AML-193 (cell line): ENCODE measurements around the gene SLC25A10.
A peak's percentile ranks its signal among the peaks of the same experiment; 100 is the strongest.

ENCODE experiments used
- DNase-seq, 2 experiments: peaks; one replicate each; lab custom pipeline; 2025; lab: John Stamatoyannopoulos, UW

SLC25A10 gene

DNA sequence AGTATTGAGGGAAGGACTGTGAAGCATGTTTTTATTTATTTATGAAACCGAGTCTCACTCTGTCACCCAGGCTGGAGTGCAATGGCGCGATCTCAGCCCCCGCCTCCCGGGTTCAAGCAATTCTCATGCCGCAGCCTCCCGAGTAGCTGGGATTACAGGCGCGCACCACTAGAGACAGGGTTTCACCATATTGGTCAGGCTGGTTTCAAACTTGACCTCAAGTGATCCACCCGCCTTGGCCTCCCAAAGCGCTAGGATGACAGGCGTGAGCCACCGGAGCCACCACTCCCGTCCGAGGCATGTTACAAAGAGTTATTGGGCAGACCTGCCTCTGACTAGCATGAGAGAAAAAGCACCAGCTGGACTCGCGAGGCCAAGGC lies 5.9 kb upstream of the SLC25A10 start:
- no peak for DNase-seq

DNA sequence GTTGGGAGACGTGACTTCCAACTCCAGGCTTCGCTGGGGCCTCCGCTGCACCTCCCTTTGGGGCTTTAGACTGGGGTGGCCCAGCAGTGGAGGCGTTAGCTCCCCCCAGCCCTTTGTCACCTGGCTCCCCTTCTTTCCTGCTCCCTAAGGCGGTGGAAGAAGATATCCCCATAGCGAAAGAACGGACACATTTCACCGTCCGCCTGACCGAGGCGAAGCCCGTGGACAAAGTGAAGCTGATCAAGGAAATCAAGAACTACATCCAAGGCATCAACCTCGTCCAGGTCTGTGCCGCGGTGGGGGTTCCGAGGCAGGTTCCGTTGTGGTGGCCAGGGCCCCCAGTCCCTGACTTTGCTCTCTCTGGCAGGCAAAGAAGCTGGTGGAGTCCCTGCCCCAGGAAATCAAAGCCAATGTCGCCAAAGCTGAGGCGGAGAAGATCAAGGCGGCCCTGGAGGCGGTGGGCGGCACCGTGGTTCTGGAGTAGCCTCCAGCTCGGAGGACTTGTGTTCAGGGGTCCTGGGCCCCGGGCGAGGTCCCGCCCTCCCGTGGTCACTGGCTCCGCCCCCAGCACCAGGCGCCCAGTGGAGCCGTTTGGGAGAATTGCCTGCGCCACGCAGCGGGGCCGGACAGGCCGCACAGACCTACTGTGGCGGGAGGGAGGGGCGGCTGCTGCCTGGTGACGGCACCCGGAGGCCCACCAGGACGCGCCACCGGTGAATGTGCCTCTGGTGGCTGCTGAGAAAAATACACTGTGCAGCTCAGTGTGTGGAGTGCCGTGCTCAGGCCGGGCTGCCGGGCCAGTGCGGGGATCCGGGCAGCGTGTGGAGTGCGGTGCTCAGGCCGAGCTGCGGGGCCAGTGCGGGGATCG lies 5.1 kb upstream of the SLC25A10 start:
- no peak for DNase-seq

DNA sequence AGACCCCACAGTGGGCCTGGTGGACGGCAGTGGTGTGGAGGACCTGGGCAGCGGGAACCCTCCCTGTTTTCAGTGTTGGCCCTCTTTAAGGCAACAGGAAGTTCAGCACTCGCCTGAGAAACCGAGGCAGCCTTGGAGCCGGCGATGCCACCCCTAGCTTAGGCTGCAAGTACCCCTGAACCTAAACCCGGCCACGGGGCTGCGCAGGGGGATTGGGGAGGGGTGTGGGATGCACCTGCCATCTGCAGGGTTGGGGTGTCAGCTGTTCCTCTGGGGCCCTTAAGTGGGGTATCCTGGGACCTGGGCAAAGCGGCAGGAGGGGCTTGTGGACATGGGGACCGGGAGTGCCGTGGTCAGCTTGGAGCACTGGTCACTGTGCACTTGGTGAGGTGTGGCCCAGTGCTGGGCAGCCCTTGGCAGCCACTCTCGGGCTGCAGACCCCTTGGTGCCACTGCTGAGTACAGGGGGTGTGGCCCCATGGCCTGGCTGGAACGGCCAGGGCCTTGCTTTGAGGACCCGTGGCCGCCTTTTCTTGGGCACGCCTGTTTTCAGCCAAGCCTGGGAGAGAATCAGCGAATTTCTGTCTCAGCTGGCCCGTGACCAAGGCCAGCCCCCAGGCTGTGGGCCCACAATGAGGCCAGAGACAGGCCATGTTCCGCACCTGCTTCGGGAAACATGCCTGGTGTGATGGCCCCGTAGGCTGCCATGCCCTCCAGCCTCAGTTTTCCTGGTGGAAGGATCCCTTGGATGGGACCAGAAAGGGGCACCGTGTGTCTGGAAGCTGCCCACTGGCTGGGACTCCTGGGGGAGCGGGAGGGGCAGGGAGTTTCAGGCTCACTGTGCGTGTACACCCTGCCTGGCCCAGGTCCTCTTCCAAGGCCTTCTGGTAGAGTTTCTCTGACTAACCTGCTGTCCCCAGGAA lies 4.1 kb upstream of the SLC25A10 start:
- no peak for DNase-seq

DNA sequence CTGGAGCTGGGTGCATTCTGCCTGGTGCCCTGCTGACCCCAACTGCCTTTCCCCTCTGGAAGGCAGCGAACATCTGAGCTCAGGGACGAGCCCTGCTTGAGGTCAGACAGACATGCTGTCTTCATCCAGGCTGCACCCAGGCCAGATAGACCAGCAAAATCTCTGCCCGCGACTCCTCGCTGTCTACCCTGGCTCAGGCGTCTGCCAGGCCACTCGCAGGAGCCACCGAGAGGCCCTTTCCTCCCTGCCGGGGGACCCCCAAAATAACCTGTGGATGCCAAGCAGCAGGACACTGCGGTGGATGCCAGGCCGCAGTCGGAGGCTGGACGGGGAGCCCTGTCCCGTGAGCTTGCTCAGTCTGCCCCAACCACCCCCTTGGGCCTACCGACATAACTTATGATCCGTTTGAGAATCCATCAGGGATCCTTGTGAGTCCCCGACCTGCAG lies 3.3 kb upstream of the SLC25A10 start:
- DNase-seq: no peak

DNA sequence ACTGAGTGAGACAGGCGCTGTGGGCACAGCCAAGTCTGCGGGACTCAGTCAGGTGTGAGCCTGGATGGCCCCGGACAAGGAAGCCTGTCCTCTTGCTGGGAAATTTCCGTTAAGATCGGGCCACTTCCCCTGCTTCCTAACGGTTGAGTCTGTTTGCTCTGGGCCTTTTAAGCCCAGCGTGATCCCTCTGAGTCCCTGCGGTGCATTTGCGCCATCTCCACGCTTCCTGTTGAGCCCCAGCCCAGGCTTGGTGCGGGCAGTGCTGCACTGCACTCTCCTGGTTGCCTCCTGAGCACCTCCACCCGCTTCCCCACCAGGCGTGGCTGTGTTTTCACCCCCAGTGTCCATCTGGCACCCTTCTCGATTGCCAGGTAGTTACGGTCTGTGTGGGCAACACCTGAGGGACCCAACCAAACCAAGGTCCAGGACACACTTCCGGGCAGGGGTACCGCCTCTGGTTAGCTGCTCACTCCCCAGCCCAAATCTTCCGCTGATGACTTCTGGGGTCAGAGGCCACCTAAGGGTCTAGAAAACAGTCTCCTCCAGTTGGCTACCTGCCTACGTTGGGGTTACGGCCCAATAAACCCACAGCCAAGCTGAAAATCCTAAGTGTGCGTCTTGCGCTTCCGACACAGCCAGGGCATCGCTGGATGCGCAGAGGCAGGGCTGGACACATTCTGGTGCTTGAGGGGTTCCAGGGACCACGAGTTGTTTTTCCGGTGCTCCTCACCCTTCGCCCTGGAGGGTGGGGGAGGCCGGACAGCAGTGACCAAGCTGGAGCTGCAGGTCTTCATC lies 1.4 kb upstream of the SLC25A10 start:
- no peak for DNase-seq

DNA sequence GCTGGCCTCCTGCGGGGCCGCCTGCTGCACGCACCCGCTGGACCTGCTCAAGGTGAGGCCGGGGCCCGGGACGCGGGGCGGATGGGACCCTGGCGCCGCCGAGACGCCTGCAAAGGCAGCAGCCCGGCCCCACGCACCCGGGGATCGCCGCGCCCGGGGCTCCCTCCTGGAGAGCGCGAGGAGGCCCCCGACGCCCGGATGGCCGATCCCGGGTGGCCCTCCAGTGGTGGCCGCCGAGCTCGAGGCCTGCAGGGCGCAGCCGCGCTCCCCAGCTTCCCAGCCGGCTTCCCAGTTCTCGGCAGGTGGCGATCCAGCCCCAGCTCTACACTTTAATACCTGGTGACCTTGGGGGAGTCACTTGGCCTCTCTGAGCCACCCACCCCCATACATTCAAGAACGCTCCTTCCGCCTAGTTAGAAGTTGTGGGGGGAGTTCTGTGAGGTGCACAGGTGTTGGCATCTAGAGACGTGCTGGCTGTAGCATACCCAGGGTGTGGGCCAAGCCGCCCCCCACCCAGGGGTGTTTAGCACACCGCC lies 452 bp downstream of the SLC25A10 start:
- DNase-seq: peak; percentile 19

DNA sequence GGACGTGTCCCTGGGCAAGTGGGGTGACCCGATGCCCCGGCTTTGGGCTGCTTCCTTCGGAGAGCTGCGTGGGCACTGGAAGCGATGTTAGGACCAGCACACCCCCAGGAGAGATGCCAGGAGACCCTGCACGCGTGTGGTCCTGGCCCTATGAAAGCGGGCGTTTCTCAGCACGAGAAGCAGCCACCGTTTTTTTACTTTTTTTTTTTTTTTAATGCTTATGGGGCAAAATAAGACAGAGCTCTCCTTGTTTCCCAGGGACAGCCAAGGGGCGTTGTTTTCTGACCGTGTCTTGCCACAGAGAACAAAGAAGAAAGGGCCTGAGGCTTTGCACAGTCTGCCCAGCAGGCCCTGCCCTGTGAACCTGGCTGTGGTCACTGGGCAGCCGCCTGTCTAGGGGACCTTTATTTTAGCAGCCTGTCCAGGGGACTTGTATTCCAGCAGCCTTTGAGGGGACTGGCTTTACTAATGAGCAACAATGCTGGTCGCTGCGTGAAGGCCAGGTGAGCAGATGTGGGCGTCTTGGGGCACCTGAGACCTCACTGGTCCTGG lies 996 bp downstream of the SLC25A10 start:
- no peak for DNase-seq

DNA sequence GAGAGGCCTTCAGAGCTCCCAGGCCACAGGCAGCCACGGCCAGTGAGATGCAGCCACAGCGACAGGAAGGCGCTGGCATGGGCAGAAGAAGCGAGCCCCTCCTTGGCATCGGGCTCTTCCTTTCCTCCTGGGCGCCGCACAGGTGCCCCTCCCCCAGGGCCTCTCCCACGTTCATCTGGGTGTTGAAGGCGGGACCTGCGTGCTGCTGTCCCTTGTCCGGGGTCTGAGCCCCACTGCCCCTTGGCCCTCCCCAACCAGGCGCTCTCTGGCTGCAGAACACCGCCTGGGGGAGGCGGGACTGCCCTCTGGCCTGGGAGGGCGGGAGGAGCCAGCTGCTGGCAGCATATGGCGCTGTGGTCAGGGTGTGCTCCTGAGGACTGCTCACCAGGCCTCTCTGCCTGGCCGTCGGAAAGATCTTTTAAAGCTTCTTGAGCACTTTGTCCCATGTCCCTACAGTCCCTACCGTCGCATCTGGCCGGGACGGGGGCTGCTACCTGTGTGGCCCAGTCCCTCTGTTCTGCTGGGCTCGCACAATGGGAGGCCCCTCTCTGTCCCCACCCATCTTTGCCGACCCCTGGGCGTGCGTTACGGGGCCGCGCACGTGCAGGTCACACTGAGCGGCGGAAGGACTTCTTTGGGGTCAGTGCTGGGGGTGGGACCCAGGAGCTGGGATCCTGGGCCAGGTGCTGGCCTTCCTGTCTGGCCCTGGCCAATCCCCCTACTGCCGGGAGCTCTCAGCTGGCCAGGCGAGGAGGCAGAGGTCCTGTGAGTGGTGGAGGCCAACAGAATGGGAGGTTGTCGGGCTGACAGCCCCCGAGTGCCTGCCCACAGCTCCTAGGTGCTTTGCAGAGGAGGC lies 1.7 kb downstream of the SLC25A10 start:
- no peak for DNase-seq

DNA sequence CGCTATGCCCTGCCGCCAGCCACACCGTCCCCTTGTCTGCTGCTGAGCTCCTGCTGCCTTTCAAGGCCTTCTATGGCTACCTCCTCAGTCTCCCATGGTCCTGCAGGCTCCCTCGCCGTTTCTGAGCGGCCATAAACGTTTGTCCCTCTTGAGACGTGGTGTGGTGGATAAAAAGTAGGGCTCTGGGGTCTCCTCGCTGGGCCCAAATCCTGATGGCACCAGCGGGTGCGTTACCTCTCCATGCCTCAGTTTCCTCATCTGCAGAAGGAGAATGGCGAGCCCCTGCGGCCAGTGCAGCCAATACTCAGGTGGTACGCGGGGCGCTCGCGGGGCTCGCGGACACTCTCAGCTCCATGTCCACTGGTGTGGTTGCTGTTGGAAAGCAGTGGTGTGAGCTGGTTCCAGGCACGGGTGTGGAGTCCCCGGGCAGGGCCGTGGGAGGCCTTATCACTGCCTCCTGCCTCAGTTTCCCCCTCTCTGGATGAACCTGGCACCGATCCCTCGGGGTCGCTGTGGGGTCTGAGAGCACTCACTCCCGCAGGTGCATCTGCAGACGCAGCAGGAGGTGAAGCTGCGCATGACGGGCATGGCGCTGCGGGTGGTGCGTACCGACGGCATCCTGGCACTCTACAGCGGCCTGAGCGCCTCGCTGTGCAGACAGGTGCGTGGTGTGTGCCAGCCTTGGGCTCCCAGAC lies 2.5 kb downstream of the SLC25A10 start:
- DNase-seq: no peak

DNA sequence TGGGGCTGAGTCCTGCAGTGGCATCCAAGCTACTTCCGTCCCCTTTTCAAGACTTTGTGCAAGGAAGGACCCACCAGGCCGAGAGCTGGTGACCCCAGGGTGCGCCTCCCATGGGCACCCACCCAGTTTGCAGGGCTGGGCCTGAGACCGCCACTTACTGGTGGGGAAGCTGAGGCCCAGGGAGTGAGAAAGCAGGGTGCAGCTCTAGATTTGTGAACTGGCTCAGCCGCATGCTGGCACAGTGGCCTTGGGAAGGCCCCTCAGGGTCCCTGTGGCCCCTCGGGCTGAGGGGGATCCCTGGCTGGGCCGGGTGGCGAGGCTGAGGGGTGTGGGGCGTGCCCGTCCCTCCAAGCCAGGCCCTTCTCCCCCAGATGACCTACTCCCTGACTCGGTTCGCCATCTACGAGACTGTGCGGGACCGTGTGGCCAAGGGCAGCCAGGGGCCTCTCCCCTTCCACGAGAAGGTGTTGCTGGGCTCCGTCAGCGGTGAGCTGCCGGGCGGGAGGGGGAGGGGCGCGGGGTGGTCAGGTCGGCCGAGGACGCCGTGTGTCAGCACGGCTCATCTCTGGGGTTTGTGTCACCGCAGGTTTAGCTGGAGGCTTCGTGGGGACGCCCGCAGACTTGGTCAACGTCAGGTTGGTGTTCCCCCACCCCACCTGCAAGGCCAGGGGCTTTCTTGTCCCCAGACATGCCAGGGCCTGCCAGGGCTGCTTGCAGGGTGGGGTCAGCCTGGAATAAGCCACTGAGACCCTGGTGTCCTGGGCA lies 3.2 kb downstream of the SLC25A10 start:
- no peak for DNase-seq

DNA sequence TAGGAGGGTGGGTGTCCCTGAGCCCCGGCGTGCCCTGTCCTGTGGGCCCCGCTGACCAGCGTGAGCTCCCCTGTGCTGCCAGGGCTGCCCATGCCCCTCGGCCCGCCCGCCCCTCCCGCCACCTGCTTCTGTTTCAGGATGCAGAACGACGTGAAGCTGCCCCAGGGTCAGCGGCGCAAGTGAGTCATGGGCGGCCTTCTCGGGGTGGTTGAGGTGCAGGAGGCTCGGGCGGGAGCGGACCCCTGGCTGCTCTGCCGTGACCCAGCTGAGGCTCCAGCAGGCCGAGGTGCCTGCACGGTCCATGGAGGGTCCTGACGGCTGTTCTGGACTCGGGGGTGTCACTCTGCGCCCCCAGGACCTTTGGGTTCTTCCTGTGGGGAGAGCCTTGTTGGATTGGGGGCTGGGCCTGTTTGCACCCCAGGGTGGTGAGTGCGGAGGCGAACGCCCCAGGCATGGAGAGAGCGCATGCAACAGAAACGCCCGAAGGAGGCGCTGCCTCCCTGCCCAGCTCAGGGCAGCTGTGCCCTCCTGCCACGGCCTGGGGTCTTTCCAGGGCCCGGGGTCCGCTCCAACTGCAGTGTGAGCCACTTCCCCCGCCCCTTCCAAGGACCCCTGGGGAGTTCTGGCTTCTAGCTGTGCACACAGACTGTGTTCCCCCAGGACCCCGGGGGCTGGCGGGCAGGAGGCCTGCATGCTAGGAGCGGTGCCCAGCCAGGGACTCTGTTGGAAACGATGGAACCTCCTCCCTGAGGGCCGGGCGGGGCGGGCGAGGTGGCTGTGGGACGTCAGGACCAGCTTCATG lies 4.0 kb downstream of the SLC25A10 start:
- DNase-seq: no peak

DNA sequence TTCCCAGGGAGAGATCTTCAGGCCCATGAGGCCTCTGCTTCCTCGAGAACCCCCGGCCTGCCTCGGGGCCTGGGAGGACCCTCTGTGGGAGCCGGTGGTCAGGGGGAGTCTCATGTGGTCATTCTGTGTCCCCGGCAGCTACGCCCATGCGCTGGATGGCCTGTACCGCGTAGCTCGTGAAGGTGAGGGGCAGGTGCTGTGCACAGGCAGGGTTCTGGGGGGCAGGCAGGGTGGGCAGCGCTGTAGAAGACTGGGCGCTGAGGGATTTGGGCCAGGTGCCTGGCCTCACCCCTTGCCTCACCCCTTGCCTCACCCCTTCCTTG lies 4.6 kb downstream of the SLC25A10 start:
- DNase-seq: no peak

DNA sequence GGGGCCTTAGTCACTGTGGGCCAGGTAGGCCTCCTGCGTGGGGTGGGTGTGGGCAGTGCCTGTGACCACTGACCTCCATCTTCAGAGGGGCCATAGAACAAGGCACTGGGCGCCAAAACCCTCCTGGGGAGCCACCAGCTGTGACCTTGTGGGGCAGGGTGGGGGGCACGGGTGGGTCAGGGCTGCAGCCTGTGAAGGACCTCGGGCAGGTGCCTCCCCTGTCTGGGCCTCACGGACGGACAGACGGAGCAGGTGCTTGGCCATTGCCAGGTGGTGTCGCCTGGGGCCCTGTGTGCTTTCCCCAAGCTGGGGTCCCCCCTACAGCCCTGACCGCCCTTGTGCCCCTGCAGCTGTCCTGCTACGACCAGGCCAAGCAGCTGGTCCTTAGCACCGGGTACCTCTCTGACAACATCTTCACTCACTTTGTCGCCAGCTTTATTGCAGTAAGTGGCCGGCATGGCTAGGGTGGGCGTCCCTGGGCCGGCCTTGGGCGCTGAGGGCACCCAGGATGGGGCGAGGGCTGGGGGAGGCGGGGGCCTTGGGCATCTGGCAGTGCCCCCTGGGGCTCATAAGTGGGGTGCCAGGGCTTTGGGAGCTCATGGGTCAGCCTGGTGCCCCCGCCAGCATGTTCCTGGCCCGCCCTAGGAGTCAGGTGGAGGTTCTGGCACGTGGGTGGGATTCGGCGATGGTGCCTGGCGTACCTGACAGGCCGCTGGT lies 5.1 kb downstream of the SLC25A10 start:
- no peak for DNase-seq

DNA sequence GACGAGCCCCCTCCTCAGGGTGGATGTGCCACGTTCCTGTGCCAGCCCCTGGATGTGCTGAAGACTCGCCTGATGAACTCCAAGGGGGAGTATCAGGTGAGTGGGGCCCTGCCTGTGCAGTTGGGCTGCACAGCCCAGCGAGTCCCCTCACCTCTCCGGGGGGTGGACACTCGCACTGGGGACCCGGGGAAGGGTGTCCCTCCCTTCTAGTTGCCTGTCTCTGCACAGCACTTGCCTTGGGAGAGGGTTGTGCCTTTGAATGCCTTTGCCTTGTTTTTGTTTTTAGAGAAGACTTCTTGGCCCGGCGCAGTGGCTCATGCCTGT lies 5.6 kb downstream of the SLC25A10 start:
- no peak for DNase-seq

DNA sequence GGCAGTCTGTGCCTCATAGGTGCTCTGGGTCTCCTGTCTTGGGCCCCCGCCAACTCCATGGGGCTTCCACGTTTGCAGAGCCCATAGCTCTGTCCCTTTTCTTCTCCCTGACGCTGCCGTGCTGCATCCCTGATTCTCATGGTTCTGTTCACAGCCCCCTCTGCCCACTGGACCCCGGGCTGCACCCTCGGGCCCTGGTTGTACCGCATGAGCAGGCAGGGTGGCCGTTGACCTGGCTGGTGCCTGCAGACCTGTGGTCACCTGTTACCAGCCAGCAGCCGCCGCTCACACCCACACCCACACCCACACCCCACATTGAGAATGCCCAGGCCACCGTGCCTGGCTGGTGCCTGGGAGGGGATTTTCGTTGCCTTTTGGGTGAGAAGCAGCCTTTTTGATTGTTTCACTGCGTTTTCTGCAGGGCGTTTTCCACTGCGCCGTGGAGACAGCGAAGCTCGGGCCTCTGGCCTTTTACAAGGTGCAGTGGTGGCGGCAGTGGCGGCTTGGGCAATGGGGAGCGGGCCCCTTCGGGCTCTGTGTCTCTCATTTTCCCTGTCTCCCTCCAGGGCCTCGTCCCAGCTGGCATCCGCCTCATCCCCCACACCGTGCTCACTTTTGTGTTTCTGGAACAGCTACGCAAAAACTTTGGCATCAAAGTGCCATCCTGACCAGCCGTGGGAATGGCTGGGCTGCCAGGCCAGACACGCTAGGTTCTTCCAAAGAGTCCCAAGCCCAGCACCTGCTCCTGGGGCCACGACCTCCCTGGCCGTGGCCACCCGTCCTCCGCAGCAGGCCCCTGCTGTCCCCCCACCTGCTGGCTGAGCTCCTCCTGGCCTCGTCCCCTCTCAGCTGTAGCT lies 7.6 kb downstream of the SLC25A10 start:
- DNase-seq: no peak

DNA sequence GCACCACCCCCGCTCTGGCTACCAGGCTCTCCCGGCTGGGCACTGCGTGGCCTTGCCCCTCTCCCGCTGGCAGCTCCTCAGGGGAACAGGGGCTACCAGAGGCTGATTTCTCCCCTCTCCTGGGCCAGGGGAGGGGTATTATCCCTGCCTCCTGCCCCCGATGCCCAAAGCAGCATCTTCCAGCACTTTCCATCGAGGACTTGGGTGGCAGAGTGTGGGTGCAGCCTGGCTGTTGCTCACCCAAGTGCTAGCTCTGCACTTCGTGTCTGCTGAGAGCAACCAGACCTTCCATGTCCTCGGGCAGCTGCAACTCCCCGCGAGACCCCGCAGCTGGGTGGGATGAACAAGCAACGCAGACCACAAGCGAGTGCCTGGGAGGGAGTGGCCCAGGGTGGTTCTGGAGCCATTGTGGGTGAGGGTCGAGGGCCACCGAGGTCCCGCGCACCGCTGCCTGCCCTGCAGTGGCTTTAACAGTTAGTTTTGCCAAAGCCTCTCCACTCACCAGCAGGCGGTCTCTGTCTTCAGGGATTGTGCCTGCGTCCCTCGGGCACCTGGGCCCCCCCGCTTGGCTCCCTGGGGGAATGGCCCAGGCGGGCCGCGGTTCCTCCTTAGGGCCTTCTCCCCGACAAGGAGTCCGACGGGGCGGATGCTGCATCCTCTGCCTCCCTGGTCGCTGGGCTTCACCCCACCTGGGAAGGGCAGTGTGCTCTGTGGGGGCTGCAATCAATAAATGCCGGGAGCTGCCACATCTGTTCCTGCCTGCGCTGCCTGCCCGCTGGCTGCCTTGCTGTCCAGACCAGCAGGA lies 8.4 kb downstream of the SLC25A10 start:
- DNase-seq: no peak
